Neural cell (in vitro differentiated cells): ENCODE data around the gene GGCT. TPM values are rescaled to one million over a fixed set of nuclear protein-coding genes. Genes with fewer than 3 reads are reported as not detected.

ENCODE experiments used
- H2AFZ ChIP-seq: fragments of 200-600, 300-800 bp; sonication (generic), shearing (Covaris generic); 2 replicates; pipeline ENCODE4 v1.6.0; 2014; ENCODE audit warnings: low read depth, mild to moderate bottlenecking, antibody characterized with exemption, low read length, moderate library complexity
- H3F3A ChIP-seq: fragments of 200-600 bp; shearing (Covaris generic); 2 replicates; pipeline ENCODE4 v1.6.1; 2016; ENCODE audit warnings: mild to moderate bottlenecking, moderate library complexity, mixed read lengths, antibody characterized with exemption, low read length; ENCODE audit not compliant: insufficient read depth, poor library complexity, severe bottlenecking
- H3K27ac ChIP-seq: fragments of 200-600, 300-800 bp; sonication (generic), shearing (Covaris generic); 2 replicates; pipeline ENCODE4 v1.5.1; 2014; ENCODE audit warnings: mild to moderate bottlenecking, low read length, moderate library complexity
- H3K27me3 ChIP-seq: fragments of 300-800, 200-600 bp; sonication (generic), shearing (Covaris generic); 2 replicates; pipeline ENCODE4 v1.6.0; 2014; ENCODE audit warnings: mild to moderate bottlenecking, low read depth, low read length, moderate library complexity; ENCODE audit not compliant: insufficient read depth
- H3K36me3 ChIP-seq: fragments of 300-800, 200-600 bp; sonication (generic), shearing (Covaris generic); 2 replicates; pipeline ENCODE4 v1.5.1; 2014; ENCODE audit warnings: mild to moderate bottlenecking, antibody characterized with exemption, low read length, moderate library complexity; ENCODE audit not compliant: insufficient read depth
- H3K4me2 ChIP-seq: fragments of 300-800, 200-600 bp; sonication (generic), shearing (Covaris generic); 2 replicates; pipeline ENCODE4 v1.6.0; 2014; ENCODE audit warnings: mild to moderate bottlenecking, low read length
- H3K4me3 ChIP-seq: fragments of 300-800, 200-600 bp; sonication (generic), shearing (Covaris generic); 2 replicates; pipeline ENCODE4 v1.5.1; 2014; ENCODE audit warnings: mild to moderate bottlenecking, low read length, moderate library complexity
- H3K79me2 ChIP-seq: fragments of 200-600 bp; shearing (Covaris generic); replicated peaks from 2 replicates; pipeline ENCODE4 v1.6.0; 2014; ENCODE audit warnings: mild to moderate bottlenecking, low read length, moderate library complexity; ENCODE audit not compliant: insufficient read depth
- H3K9ac ChIP-seq: fragments of 300-800, 200-600 bp; sonication (generic), shearing (Covaris generic); 2 replicates; pipeline ENCODE4 v1.6.1; 2016; ENCODE audit warnings: mild to moderate bottlenecking, low read length, mixed read lengths
- H3K9me2 ChIP-seq: fragments of 200-600 bp; shearing (Covaris generic); 2 replicates; pipeline ENCODE4 v1.6.1; 2016; ENCODE audit warnings: mild to moderate bottlenecking, low read length, mixed read lengths; ENCODE audit not compliant: insufficient read depth
- H3K9me3 ChIP-seq: fragments of 200-600, 300-800 bp; sonication (generic), shearing (Covaris generic); 2 replicates; pipeline ENCODE4 v1.6.1; 2016; ENCODE audit warnings: mild to moderate bottlenecking, mixed run types, low read length, moderate library complexity, mixed read lengths
- H4K20me1 ChIP-seq: fragments of 200-600 bp; shearing (Covaris generic); 2 replicates; pipeline ENCODE4 v1.6.1; 2016; ENCODE audit warnings: mild to moderate bottlenecking, mixed run types; ENCODE audit not compliant: insufficient read depth
- CTCF ChIP-seq: fragments of 450-650 bp; IDR thresholded peaks from 2 replicates; pipeline ENCODE4 v1.5.1; 2014; ENCODE audit warnings: antibody characterized with exemption, mild to moderate bottlenecking, moderate library complexity; ENCODE audit not compliant: poor library complexity, severe bottlenecking
- EP300 ChIP-seq: fragments of 450-650 bp; conservative IDR thresholded peaks from 2 replicates; pipeline ENCODE4 v1.6.1; 2014; ENCODE audit warnings: antibody characterized with exemption, mild to moderate bottlenecking, moderate library complexity; ENCODE audit not compliant: poor library complexity, severe bottlenecking
- EZH2 ChIP-seq: fragments of 200-600, 300-800 bp; shearing (Covaris generic), sonication (generic); IDR thresholded peaks from 2 replicates; pipeline ENCODE4 v1.6.1; 2014; ENCODE audit warnings: antibody characterized with exemption, low read length, borderline replicate concordance, mild to moderate bottlenecking; ENCODE audit not compliant: insufficient read depth, poor library complexity, severe bottlenecking
- MXI1 ChIP-seq: fragments of 450-650 bp; conservative IDR thresholded peaks from 2 replicates; pipeline ENCODE4 v1.6.1; 2014; ENCODE audit warnings: antibody characterized with exemption, mild to moderate bottlenecking; ENCODE audit not compliant: poor library complexity, severe bottlenecking
- POLR2AphosphoS5 ChIP-seq: IDR thresholded peaks from 2 replicates; pipeline ENCODE4 v1.6.1; 2012
- RAD21 ChIP-seq: fragments of 450-650 bp; conservative IDR thresholded peaks from 2 replicates; pipeline ENCODE4 v1.6.1; 2014; ENCODE audit warnings: antibody characterized with exemption, mild to moderate bottlenecking, moderate library complexity
- REST ChIP-seq: IDR thresholded peaks from 2 replicates; pipeline ENCODE4 v1.6.1; 2012; ENCODE audit warnings: borderline replicate concordance
- SMC3 ChIP-seq: fragments of 450-650 bp; conservative IDR thresholded peaks from 2 replicates; pipeline ENCODE4 v1.6.1; 2014; ENCODE audit warnings: antibody characterized with exemption, mild to moderate bottlenecking, moderate library complexity; ENCODE audit not compliant: poor library complexity
- TAF1 ChIP-seq: IDR thresholded peaks from 2 replicates; pipeline ENCODE4 v1.6.1; 2012; ENCODE audit warnings: low read depth
- polyA plus RNA-seq: library from polyadenylated mRNA; depleted of rRNA; stranded (reverse); fragments of >200 nt; gene quantifications from 2 replicates; pipeline ENCODE4 v1.2.3, GENCODE V29; 2014

The GGCT gene
- polyA plus RNA-seq, 1 donor from 2014 or later, result 39.8 TPM

- Histone ChIP-seq H3K36me3 (no peaks in the 10 kb centered on the region), H3K4me2 (no peak overlapping the region), H3K27ac (no peak overlapping the region), H3K79me2 (no peaks in the 10 kb centered on the region), H4K20me1 (no peaks in the 10 kb centered on the region), H3K4me3 (no peak overlapping the region), H2AFZ (no peak overlapping the region), H3K9me2 (no peaks in the 10 kb centered on the region), H3K9ac (no peak overlapping the region), H3K9me3 (no peaks in the 10 kb centered on the region), H3F3A (no peaks in the 10 kb centered on the region), H3K27me3 (no peaks in the 10 kb centered on the region)
- no peak for TF ChIP-seq TAF1
- TF ChIP-seq EP300, result no peak
- TF ChIP-seq CTCF, result no peak
- TF ChIP-seq POLR2AphosphoS5, result no peak
- no peak for TF ChIP-seq MXI1
- TF ChIP-seq REST, result no peak
- no peak for TF ChIP-seq RAD21
- TF ChIP-seq EZH2, result no peak
- TF ChIP-seq SMC3, result no peak
Measured at GRCh38 chr7:30524545-30524944, 19.9 kb upstream of the GGCT start.

GRCh38 chr7:30523466-30523865 lies 18.8 kb upstream of the GGCT start:
- Histone ChIP-seq H3K9me2 (no peaks in the 10 kb centered on the region), H3K9ac (no peak overlapping the region), H3K4me3 (no peak overlapping the region), H3K27ac (no peak overlapping the region), H3K79me2 (no peaks in the 10 kb centered on the region), H3K4me2 (no peak overlapping the region), H3F3A (no peaks in the 10 kb centered on the region), H3K9me3 (no peaks in the 10 kb centered on the region), H3K36me3 (no peaks in the 10 kb centered on the region), H2AFZ (no peak overlapping the region), H3K27me3 (no peaks in the 10 kb centered on the region), H4K20me1 (no peaks in the 10 kb centered on the region)
- TF ChIP-seq POLR2AphosphoS5, result no peak
- TF ChIP-seq REST, result no peak
- no peak for TF ChIP-seq CTCF
- no peak for TF ChIP-seq MXI1
- no peak for TF ChIP-seq RAD21
- no peak for TF ChIP-seq SMC3
- no peak for TF ChIP-seq EZH2
- no peak for TF ChIP-seq TAF1
- TF ChIP-seq EP300, result no peak
